ENCODE measurements around the gene TNS2.

Gene TNS2

GRCh38 chr12:53113136-53113705 lies 63.4 kb downstream of the TNS2 start:
- no peak overlapping the region for H3K4me3 ChIP-seq (ENCODE audit: low read length)
- TF ChIP-seq CTCF (IDR thresholded peaks at IDR 0.05; ENCODE audit: insufficient read depth, low read depth, low read length, missing control alignments) = no peak
- no peak for DNase-seq (ENCODE audit: low read depth)

DNA sequence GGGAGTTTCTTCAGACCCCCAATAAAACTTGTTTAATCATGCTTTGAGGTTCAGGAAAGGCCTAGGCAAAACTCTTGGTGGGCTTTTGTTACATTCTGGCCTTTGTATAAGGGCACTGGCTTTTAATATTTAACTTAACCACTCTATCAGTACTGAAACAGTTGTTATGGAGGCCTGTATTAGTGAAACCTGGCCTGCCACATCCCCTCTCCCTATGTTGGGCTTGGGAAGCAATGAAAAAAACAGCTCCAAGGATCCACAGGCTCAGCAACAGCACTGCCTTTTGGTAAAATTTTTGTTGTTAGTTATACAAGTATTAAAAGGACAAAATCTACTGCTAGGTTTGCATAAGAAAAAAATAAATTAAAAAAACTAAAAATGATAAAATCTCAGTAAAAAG lies 64.1 kb downstream of the TNS2 start:
- H3K4me3 ChIP-seq (ENCODE audit: low read length) = no peak overlapping the region
- no peak for DNase-seq (ENCODE audit: low read depth)
- no peak for TF ChIP-seq CTCF (IDR thresholded peaks at IDR 0.05; ENCODE audit: insufficient read depth, low read depth, low read length, missing control alignments)
